HG02840 (cell line): Measurements from ENCODE around the gene HOXC6.

ENCODE experiments used
- ATAC-seq: cut with Tn5 transposase; IDR thresholded peaks from one replicate; pipeline ENCODE4 v1.9.1; 2021; ENCODE audit warnings: mild to moderate bottlenecking, moderate library complexity, moderate number of reproducible peaks; ENCODE audit not compliant: unreplicated experiment, low FRiP score

HOXC6 gene

DNA sequence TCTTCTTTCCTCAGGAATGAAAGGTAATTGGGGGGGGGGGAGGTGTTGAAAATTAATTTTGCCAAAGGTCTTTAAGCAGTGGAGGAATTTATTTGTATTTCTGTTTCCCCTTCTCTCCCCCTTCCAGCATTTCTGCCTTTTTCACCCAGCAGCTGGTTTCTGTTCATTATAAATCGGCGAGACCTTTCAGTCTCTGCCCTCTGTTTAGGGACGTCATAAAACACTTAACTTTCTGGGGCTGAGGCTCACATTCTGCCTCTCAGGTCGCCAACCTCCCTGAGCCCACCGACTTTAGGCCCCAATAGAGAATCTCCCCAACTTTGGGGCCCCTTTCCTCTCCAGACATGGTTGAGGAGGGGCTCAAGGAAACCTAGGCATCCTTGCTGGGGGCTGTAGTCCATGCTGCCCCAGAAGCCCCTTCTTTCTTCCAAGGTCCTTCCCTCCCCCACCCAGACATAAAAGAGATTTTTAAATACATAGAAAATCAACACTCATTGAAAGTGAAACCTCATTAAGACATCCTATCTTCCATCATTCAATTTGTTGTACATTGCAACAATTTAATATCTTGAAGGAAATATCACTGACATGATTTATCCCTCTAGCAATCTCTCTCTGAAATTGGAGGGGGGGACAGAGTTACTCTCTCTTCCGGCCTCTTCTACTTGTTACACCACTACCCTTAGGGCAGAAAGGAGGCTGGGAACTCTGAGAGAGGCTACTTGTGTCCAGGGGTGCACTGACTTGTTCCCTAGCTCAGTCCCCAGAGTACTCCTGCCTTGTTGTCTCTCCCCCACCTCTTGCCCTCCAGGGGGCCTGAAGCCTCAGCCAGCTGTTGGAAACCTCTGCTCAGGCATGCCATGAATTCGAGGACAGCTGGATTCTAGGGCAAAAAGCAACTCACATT, 2.5 kb upstream of the HOXC6 start:
- ATAC-seq: no peak

DNA sequence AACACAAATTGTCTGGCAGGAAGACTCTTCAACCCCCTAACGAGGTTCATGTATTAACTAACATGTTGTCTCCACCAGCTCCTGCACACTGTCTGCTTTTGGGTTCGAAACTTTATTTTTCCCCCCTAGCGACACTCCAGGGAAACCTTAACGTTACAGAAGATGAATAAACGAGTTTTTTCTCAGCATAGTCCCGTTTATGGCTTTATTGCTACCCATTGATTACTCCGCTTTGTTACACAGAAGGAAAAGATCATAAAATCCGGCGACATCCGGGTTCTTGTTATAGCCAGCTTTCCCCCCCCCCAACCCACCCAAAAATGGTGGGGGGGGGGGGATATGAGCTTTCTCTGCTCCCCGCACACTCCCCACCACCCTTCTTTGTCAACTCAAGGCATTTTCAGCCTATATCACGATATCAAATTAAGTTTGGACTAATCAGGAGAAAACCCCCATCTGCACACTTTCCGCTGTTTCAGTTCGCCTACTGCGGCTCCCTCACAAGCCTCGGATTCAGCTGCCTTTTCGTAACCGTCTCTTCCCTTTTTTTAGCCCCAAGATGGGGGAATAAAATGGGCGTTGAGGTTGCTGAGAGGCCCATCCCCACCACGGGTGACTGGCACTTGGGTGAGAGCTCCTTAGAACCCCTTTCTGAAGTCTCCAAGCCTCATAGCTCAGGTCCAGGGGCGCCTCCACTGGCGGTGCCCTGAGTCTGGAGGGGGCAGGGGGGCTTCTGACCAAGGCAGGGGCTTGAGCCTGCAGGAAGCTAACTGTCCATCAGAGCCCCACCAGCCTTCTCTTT, 1.4 kb upstream of the HOXC6 start:
- no peak for ATAC-seq

DNA sequence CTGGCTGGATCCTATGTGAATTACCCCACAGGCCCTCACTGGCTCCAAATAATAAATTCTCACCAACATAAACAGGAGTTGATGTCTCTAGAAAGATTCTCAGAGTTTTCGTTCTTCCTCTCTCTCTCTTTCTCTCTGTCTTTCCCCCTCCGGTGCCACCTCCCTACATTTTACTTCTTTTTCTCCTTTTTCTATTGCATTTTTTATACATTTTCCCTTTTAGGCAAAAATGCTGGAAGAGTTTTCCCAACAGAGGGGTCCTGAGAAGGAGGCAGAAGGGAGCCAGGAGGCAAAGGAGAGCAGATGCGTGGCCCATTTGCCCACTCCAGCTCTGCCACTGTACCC, 826 bp upstream of the HOXC6 start:
- no peak for ATAC-seq

DNA sequence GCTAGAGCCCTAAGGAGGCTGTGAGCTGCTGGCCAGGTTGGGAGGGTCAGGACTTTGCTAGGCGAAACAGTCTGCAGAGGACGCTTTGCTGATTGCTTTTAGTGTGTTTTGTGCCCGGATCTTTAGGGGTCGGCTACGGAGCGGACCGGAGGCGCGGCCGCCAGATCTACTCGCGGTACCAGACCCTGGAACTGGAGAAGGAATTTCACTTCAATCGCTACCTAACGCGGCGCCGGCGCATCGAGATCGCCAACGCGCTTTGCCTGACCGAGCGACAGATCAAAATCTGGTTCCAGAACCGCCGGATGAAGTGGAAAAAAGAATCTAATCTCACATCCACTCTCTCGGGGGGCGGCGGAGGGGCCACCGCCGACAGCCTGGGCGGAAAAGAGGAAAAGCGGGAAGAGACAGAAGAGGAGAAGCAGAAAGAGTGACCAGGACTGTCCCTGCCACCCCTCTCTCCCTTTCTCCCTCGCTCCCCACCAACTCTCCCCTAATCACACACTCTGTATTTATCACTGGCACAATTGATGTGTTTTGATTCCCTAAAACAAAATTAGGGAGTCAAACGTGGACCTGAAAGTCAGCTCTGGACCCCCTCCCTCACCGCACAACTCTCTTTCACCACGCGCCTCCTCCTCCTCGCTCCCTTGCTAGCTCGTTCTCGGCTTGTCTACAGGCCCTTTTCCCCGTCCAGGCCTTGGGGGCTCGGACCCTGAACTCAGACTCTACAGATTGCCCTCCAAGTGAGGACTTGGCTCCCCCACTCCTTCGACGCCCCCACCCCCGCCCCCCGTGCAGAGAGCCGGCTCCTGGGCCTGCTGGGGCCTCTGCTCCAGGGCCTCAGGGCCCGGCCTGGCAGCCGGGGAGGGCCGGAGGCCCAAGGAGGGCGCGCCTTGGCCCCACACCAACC, 1.5 kb downstream of the HOXC6 start:
- no peak for ATAC-seq

DNA sequence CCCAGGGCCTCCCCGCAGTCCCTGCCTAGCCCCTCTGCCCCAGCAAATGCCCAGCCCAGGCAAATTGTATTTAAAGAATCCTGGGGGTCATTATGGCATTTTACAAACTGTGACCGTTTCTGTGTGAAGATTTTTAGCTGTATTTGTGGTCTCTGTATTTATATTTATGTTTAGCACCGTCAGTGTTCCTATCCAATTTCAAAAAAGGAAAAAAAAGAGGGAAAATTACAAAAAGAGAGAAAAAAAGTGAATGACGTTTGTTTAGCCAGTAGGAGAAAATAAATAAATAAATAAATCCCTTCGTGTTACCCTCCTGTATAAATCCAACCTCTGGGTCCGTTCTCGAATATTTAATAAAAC, 2.2 kb downstream of the HOXC6 start:
- ATAC-seq: no peak

DNA sequence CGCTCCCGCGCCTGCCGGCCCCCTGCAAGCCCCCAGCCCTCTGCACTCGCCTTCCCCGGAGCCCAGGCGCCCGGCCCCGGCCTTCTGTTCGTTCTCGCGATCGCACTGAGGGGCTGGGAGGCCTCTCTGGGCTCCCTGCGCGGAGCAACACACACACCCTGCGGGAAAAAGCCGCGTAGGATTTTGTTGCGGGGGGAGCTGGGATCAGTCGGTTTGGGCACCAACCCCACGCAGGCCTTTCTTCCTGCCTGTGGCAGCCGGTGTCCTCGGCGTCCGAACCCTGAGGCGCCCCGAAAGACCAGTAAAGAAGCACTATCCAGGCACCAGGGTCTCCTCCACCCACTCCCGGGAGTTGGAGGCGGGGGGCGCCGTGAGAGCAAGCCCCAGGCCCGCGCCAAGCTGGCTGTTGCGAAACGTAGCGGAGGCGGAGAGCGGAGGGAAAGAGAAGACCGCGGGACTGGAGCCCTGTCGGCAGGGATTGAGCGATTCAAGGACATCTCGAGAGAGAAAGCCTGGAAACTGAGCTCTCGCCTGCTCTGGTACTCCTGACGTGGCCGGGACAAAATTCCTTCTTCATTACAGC, 2.7 kb downstream of the HOXC6 start:
- no peak for ATAC-seq

DNA sequence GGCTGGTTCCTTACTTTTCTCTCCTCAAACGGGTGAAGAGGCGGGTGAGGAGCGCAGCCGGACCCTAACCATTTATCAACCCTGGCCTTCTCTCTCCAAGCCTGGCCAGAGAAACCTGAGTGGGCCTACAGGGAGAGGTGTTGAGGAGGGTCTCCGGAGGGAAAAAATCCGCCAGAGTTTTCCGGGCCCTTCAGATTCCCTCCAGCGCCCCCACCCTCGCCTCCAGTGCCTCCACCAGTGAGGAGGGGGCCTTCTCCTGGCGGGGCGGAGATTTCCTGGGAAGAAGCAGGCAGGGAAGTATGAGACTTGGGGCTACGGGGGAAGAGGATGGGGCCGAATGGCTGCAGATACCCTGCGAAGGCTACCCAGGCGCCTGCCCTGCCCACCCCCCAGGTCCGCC, 3.2 kb downstream of the HOXC6 start:
- ATAC-seq: no peak

DNA sequence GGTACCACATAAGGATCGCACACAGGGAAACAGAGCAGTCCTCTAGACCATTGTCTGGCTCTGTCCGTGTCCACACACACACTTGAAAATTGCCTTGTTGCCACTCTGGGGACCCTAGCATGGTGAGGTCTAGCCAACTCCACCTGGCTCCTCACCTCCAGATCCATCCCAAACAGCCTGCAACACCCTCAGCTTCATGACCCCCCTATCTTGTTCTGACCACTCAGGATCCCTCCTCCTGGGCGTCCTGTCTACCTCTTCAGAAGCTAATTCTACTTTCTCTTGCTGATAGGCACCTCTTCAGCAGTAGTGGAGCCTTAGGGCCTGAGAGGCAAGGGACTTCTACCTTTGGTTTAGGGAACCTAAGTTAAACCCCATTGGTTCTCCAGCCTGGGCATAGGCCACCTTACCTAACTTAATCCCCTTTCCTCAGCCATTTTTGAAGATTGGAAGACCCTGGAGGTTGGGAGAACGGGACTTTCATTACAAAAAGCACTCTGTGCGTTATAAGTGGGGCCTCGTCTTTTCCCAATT, 3.9 kb downstream of the HOXC6 start:
- no peak for ATAC-seq

DNA sequence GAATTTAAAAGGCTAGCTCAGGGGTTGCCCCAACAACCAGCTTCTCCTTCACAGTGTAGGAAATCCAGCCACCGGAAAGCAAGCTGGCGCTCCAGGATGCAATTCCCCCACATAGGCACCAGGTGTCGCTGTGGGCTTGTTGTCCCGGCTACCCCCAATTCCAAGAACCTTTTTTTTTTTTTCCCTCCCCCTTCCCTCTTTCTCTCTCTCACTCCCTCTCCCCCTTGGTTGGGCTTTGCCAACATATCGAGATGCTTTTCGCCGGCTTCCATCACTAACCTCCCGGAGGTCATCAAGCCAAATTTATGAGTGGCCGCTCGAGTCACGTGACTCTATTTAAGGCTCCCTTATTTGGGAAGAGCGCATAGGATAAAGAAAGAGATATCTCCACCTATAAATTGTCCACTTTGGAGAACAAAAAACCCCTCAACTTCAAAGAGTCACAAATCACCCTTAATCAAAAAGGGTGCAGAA, 4.4 kb downstream of the HOXC6 start, which contains the start of gene HOXC5:
TSS of gene HOXC5 (plus strand) at position 424 of the 474 bp plus-strand sequence. CDS start 73 bp downstream, outside the sequence.
- ATAC-seq: no peak

DNA sequence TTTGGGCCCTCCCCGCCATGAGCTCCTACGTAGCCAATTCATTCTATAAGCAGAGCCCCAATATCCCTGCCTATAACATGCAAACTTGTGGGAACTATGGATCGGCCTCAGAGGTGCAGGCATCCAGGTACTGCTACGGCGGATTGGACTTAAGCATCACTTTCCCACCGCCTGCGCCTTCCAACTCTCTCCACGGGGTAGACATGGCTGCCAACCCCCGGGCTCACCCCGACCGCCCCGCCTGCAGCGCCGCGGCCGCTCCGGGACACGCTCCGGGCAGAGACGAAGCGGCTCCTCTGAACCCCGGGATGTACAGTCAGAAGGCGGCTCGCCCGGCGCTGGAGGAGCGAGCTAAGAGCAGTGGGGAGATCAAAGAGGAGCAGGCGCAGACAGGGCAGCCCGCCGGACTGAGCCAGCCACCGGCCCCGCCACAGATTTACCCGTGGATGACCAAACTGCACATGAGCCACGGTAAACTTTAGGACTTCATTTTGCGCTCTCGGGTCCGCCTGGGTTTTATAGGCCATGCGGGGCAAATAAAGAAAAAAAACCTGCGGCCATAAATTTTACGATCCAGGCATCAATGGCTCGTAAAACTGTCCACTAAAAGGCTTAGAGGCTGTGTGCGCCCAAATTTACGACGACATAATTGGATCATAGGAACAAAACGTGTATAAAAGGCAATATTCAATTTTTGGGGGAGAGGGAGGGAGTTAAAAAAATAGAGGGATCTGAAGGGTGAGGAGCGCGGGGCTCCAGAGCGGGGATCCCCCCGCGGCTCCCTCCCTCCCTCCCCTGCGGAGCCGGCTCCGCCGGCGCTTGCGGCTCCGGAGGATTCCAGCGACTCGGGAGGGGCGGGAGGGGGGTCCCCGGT, 5.1 kb downstream of the HOXC6 start:
- ATAC-seq: no peak

DNA sequence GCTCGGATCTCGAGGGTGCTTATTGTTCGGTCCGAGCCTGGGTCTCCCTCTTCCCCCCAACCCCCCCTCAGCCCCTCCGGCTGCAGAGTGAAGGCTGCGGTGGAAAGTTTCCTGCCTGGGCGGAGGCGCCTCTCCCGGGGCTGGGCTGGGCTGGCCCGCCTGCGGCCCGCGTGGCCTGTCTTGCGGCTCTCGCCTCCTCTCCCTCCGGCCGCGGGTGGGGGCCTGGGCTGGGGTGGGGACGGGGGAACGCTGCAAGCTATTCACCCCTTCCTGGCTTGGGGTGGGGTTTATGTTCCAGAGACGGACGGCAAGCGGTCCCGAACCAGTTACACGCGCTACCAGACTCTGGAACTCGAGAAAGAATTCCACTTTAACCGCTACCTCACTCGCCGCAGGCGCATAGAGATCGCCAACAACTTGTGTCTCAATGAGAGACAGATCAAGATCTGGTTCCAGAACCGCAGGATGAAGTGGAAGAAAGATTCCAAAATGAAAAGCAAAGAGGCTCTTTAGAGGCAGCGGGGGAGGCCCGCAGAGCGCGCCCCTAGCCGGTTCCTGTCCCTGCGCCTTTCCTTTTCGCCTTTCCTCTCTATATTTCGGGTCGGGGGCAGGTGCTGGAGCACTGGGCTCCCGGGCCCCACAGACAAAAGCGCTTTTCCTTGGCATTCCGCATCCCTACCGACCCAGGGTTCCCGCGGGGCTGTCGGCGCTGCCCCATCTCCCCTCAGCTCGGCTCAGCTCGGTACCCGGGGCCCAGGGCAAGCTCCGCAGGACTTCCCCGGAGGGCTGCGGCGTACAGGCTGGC, 5.9 kb downstream of the HOXC6 start:
- no peak for ATAC-seq

DNA sequence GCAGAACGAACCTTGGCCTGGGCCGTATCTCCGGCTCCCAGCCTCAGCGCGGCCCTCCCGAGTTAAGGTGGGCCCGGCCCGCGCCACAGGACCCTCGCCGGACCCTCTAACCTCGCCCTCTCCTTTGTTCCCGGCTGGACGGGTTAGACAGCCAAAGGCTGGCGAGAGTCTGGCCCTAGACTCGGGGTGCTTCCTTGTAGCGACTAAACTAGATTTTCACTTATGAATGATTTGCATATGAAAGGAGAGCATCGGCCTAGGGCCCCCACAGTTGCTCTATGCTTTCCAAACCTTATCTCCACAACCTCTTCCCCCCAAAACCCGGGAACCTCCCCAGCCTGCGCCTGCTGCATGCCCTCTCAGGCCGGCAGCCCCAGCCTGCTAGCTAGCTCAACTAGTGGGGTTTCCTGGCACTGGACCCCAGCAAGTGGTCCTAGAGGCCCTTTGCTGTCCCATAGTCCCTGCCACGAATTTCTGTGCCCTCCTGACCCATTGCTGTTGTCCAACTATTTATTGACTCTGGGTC, 6.6 kb downstream of the HOXC6 start:
- no peak for ATAC-seq

DNA sequence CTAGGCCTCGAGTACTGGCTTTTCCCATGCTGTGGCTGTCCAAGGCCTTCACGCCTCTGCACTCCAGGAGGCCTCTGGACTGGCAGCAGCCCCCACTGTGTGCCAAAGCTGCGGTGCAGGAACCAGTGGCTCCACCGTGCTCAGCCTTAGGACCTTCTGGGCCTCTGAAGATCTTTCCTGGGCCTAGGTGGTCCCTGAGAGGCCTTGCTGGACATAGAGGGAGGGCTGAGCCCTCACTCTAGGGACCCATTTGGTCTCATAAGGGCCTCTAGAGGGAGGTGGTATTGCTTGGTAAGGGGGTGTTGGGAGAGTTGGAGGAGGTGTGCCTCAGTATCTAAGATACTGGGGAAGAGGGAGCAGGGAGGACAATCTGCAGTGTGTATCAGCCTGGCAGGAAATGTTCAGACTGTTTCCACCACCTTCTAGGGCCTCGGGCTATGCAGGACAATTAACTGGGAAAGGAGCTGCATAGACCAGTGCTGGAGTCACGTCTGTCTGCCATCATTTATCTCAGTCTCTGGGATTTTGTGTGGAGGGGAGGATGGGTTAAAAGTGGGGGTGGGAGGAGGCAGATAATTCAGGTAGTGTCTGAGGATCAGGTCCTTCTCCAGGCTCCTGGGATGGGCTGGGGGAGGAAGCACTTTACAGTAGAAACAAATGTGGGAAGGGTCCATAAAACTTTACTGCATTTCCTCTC, 7.5 kb downstream of the HOXC6 start:
- ATAC-seq: no peak

DNA sequence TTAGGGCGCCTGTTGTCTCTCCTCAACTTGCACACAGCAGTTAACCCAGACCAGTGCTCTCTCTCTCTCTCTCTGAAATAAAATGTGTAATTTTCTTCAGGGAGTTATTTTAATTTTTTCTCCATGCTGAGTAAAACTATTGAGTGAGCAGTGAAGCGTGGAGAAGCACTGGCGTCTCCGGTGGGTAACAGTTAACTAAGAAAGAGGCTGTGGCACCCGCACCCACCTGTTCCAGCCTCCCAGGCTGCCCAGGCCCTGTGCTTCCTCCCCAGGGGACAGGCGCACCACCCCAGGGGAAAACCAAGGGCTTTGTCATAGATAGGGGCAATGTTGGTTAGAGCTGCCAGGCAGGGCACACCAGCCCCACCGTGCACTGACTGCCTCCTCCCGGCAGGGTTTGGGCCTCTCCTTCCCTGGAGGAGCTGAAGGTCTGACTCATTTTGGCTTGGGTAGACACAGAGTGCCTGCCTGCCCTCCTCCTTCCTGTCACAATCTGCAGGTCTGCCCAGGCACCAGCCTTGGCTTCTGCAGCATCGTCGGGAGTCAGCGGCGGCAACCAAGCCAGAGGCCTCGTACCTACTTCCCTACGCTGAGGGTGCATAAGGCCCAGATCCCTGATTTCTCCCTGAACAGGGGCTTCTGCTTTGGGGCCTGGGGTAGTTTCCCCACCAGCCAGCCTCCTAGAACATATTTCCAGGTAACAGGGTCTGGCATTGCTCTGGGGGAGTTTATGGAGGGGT, 8.6 kb downstream of the HOXC6 start:
- ATAC-seq: no peak

DNA sequence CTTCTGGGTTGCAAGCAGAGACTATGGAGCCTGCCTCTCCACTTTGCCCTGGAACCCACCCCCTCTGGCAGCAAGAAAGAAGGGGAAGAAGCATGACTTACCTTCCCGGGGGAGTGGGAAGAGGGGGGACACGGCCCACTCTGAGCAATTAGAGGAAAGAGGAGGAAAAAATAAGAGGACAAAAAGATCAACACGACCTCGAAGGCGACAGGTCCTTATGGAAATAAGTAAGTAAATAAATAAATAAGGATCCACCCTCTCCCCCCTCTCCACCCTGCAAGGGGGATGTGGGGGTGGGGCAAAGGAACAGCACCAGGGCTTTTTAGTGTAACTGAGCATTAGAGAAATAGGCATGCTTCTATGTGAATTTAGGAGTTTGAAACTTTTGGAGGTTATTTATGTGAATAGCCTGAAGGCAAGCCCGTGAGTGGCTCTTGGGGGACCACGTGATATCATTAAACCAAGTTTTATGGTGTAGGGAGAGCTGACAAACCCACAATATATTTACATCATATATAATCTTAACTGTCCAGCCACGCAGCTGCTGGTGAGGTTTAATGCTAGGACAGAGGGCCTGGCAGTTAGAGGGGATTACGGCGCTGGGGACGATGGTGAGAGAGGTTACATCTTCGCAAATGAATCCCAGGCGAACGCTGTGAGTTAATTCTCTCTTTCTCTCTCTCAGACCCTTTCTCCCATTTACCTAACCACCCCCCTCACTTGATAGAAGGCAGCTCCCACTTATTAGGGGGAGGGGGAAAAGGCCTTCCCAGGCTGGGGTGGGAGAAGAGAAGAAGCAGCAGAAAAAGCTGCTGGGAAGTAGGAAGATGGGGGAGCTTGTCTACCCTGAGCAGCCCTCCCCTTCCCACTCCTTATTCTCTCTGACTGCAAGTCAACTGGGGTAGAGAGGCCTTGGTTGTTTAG, 9.4 kb downstream of the HOXC6 start:
- ATAC-seq: no peak
